ENCODE data around the gene CGNL1.

CGNL1 gene

DNA sequence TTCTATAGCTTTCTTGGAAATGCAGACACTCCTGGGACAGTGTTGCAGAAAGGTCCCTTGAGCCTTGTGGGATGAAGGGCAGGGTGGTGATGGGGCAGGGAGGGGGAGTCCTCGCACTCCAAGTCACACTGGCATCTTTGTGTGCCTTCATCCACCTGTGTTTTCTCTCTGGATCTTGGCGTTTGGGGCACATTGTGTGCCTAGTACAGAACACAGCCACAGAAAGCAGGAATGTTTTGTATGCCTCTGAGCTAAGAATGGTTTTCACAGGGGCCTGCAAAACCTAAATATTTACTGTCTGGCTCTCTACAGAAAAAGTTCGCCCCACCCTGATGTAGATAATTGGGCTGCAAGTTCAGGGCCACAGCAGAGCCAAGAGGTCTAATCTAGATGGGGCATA, 221.1 kb downstream of the CGNL1 start:
- CTCF ChIA-PET = interaction anchor here (1.8 kb wide), 1 partner anchor 263 kb away, joined by 3 read pairs; no protein-coding TSS in a partner anchor
- POLR2A ChIA-PET = no interaction called here
- H3K4me3 ChIP-seq (ENCODE audit: low read depth, low read length) = no peak overlapping the region
- DNase-seq (ENCODE audit: low read depth, low spot score) = no peak
- no peak for TF ChIP-seq CTCF (IDR thresholded peaks at IDR 0.05; ENCODE audit: insufficient read depth, low read length, missing control alignments)

GRCh38 chr15:57598346-57598745, 222.0 kb downstream of the CGNL1 start:
- no peak overlapping the region for H3K4me3 ChIP-seq (ENCODE audit: low read depth, low read length)
- TF ChIP-seq CTCF (IDR thresholded peaks at IDR 0.05; ENCODE audit: insufficient read depth, low read length, missing control alignments) = no peak
- DNase-seq (ENCODE audit: low read depth, low spot score) = no peak
- POLR2A ChIA-PET = no interaction called here
- CTCF ChIA-PET = interaction anchor here (1.8 kb wide), 1 partner anchor 262 kb away, joined by 3 read pairs; no protein-coding TSS in a partner anchor

- no peak overlapping the region for H3K4me3 ChIP-seq (ENCODE audit: low read depth, low read length)
- TF ChIP-seq CTCF (IDR thresholded peaks at IDR 0.05; ENCODE audit: insufficient read depth, low read length, missing control alignments) = no peak
- no peak for DNase-seq (ENCODE audit: low read depth, low spot score)
- ChIA-PET CTCF (interaction anchor here (1.8 kb wide), 1 partner anchor 261 kb away, joined by 3 read pairs; no protein-coding TSS in a partner anchor), POLR2A (no interaction called here)
These were observed 223.0 kb downstream of the CGNL1 start for GRCh38 chr15:57599296-57599810.

- DNase-seq (ENCODE audit: low read depth, low spot score) = no peak
- no peak overlapping the region for H3K4me3 ChIP-seq (ENCODE audit: low read depth, low read length)
- no peak for TF ChIP-seq CTCF (IDR thresholded peaks at IDR 0.05; ENCODE audit: insufficient read depth, low read length, missing control alignments)
- CTCF ChIA-PET = no interaction called here
- POLR2A ChIA-PET = no interaction called here
These were observed 223.9 kb downstream of the CGNL1 start for GRCh38 chr15:57600197-57600596.
